ENCODE measurements around the gene MCM7. TPM values are rescaled to one million over a fixed set of nuclear protein-coding genes. Genes with fewer than 3 reads are reported as not detected.

Gene MCM7
- polyA plus RNA-seq, 3 donors, result 6.9 to 61.1 (median 8.8) TPM

DNA sequence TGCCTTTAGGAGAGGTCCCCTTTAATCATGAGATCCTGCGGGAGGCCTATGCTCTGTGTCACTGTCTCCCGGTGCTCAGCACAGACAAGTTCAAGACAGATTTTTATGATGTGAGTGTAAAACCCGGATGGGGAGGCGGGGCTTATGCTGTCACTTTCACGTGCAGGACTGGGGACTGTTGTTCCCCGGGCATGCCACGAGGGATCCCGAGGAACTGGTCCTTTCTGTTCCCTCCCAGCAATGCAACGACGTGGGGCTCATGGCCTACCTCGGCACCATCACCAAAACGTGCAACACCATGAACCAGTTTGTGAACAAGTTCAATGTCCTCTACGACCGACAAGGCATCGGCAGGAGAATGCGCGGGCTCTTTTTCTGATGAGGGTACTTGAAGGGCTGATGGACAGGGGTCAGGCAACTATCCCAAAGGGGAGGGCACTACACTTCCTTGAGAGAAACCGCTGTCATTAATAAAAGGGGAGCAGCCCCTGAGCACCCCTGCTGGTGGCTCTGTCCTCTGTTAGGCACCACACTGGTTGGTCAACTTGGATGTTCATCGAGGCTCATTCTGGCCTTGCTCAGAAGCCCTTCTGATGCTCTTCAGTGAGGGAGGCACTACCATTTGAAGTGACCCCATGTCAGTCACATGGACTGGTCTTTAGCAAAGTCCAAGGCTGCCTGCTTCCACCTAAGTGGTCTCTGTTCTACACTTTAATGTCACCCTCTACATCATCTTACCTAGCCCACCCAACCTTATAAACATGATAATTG is 9.6 kb downstream of the MCM7 start:
- WGBS (ENCODE audit: insufficient coverage), result 84% methylated on average over 14 of the region's 19 CpGs
- Histone ChIP-seq H3K36me3 (replicated peaks in 1 of 2; ENCODE audit: control insufficient read depth in 1 of 2, insufficient read depth in 2 of 2, low read length in 2 of 2) (peaks cover 63 to 65% of the 10 kb centered on the region in 2 donors), H2AFZ (ENCODE audit: insufficient read depth, low read depth, low read length, poor library complexity, severe bottlenecking) (no peak overlapping the region), H3K4me1 (ENCODE audit: control insufficient read depth in 1 of 2, insufficient read depth in 2 of 2, low read length in 2 of 2) (peaks cover 14 to 20% of the 10 kb centered on the region in 2 donors), H3K4me3 (replicated peaks in 1 of 3; ENCODE audit: low read depth in 2 of 3, low read length in 3 of 3) (no peak overlapping the region), H3K4me2 (replicated peaks; ENCODE audit: extremely low read depth, low read length, poor library complexity, severe bottlenecking) (no peak overlapping the region), H3K79me2 (ENCODE audit: insufficient read depth, low read length) (peaks cover 16% of the 10 kb centered on the region), H3K27me3 (ENCODE audit: control insufficient read depth in 2 of 2, insufficient read depth in 2 of 2, low read length in 2 of 2) (no peaks in the 10 kb centered on the region), H3K9me3 (replicated peaks in 1 of 2; ENCODE audit: control insufficient read depth in 1 of 2, insufficient read depth in 1 of 2, low read length in 2 of 2) (no peaks in the 10 kb centered on the region), H3K9ac (ENCODE audit: insufficient read depth, low read length, poor library complexity, severe bottlenecking) (no peak overlapping the region), H3K27ac (ENCODE audit: low read depth in 1 of 2, low read length in 2 of 2) (no peak overlapping the region), H4K20me1 (ENCODE audit: insufficient read depth, low read length) (no peaks in the 10 kb centered on the region)
- Mint-ChIP-seq H3K9me3 (no peaks in the 10 kb centered on the region), H3K36me3 (peaks cover 61 to 64% of the 10 kb centered on the region in 2 donors), H3K4me1 (peaks cover 13% of the 10 kb centered on the region), H3K27me3 (ENCODE audit: low read depth in 3 of 3) (peaks cover 0 to 1% (median 0%) of the 10 kb centered on the region in 3 donors), H3K27ac (peak overlapping the region in 3 of 7 donors; percentile 7 to 58 (median 50)), H3K4me3 (no peak overlapping the region)
- TF ChIP-seq, protein P1, sequence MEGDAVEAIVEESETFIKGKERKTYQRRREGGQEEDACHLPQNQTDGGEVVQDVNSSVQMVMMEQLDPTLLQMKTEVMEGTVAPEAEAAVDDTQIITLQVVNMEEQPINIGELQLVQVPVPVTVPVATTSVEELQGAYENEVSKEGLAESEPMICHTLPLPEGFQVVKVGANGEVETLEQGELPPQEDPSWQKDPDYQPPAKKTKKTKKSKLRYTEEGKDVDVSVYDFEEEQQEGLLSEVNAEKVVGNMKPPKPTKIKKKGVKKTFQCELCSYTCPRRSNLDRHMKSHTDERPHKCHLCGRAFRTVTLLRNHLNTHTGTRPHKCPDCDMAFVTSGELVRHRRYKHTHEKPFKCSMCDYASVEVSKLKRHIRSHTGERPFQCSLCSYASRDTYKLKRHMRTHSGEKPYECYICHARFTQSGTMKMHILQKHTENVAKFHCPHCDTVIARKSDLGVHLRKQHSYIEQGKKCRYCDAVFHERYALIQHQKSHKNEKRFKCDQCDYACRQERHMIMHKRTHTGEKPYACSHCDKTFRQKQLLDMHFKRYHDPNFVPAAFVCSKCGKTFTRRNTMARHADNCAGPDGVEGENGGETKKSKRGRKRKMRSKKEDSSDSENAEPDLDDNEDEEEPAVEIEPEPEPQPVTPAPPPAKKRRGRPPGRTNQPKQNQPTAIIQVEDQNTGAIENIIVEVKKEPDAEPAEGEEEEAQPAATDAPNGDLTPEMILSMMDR (IDR thresholded peaks at IDR 0.05), result no peak
- DNase-seq, result no peak
- intact Hi-C loops (cut with micrococcal nuclease), result no loop called here

DNA sequence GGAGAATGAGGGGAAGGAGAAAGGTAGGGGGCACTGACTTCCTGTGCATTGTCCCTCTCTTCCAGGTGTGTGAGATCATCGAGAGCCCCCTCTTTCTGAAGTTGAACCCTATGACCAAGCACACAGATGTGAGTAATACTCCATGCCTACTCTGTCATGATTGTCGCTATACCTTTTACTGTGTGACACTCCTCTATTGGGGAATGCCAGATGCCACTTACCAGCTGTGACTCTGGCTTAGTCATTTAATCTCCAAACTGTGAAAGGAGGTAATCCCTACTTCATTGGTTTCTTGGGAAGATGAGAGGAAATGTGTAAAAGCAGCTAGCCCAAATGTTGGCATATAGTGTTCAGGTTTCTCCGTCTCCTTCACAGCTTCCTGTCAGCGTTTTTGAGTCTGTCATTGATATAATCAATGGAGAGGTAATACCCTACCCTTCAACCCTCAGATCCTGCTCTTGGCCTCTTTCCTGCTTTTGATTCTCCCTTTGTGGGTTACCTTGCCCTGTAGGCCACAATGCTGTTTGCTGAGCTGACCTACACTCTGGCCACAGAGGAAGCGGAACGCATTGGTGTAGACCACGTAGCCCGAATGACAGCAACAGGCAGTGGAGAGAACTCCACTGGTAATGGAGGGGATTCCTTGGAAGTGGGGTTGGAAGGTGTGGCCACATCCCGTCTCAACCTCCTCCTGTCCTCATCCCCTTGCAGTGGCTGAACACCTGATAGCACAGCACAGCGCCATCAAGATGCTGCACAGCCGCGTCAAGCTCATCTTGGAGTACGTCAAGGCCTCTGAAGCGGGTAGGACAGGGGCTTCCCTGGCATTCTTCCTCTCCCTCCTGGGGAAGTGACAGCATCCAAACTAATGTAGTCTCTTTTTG is 10.4 kb downstream of the MCM7 start:
- Histone ChIP-seq H3K4me1 (ENCODE audit: control insufficient read depth in 1 of 2, insufficient read depth in 2 of 2, low read length in 2 of 2) (peaks cover 17 to 28% of the 10 kb centered on the region in 2 donors), H3K9me3 (replicated peaks in 1 of 2; ENCODE audit: control insufficient read depth in 1 of 2, insufficient read depth in 1 of 2, low read length in 2 of 2) (no peaks in the 10 kb centered on the region), H3K4me3 (replicated peaks in 1 of 3; ENCODE audit: low read depth in 2 of 3, low read length in 3 of 3) (no peak overlapping the region), H3K27ac (ENCODE audit: low read depth in 1 of 2, low read length in 2 of 2) (no peak overlapping the region), H3K36me3 (replicated peaks in 1 of 2; ENCODE audit: control insufficient read depth in 1 of 2, insufficient read depth in 2 of 2, low read length in 2 of 2) (peaks cover 55 to 56% of the 10 kb centered on the region in 2 donors), H2AFZ (ENCODE audit: insufficient read depth, low read depth, low read length, poor library complexity, severe bottlenecking) (no peak overlapping the region), H3K79me2 (ENCODE audit: insufficient read depth, low read length) (peaks cover 12% of the 10 kb centered on the region), H3K27me3 (ENCODE audit: control insufficient read depth in 2 of 2, insufficient read depth in 2 of 2, low read length in 2 of 2) (no peaks in the 10 kb centered on the region), H3K4me2 (replicated peaks; ENCODE audit: extremely low read depth, low read length, poor library complexity, severe bottlenecking) (no peak overlapping the region), H4K20me1 (ENCODE audit: insufficient read depth, low read length) (no peaks in the 10 kb centered on the region), H3K9ac (ENCODE audit: insufficient read depth, low read length, poor library complexity, severe bottlenecking) (no peak overlapping the region)
- Mint-ChIP-seq H3K4me3 (no peak overlapping the region), H3K27me3 (ENCODE audit: low read depth in 3 of 3) (peaks cover 0 to 4% (median 1%) of the 10 kb centered on the region in 3 donors), H3K36me3 (peaks cover 55 to 56% of the 10 kb centered on the region in 2 donors), H3K4me1 (peaks cover 18% of the 10 kb centered on the region), H3K9me3 (no peaks in the 10 kb centered on the region), H3K27ac (peak overlapping the region in 3 of 7 donors; percentile 42 to 60 (median 58))
- no peak for DNase-seq
- TF ChIP-seq, protein P1 (IDR thresholded peaks at IDR 0.05), result no peak
- intact Hi-C loops (cut with micrococcal nuclease), result no loop called here
- WGBS (ENCODE audit: insufficient coverage), result 92% methylated on average over 8 of the region's 14 CpGs
